Dendritic cell treated with granulocyte-macrophage colony-stimulating factor and Interleukin-4, amounts not matched to agents 40 ng/mL and 50 ng/mL, for 4 days (primary cell): ENCODE data around the gene PCGF3.
"Not testable (repeated sequence)": the region's sequence is repeated elsewhere in the genome, so short reads cannot be mapped to it uniquely, and the experiment has no call there.

Experiments used
- H3K27ac Mint-ChIP-seq: one replicate; pipeline ENCODE4 v1.8.0; 2022; ENCODE audit warnings: mild to moderate bottlenecking, mixed read lengths
- H3K27me3 Mint-ChIP-seq: one replicate; pipeline ENCODE4 v1.8.0; 2022; ENCODE audit warnings: mild to moderate bottlenecking, mixed read lengths
- H3K36me3 Mint-ChIP-seq: one replicate; pipeline ENCODE4 v1.8.0; 2022; ENCODE audit warnings: low read depth, mixed read lengths
- H3K4me1 Mint-ChIP-seq: one replicate; pipeline ENCODE4 v1.8.0; 2022; ENCODE audit warnings: low read depth, mixed read lengths
- H3K4me3 Mint-ChIP-seq: one replicate; pipeline ENCODE4 v1.8.0; 2022; ENCODE audit warnings: mild to moderate bottlenecking, moderate library complexity, mixed read lengths
- H3K9me3 Mint-ChIP-seq: one replicate; pipeline ENCODE4 v1.8.0; 2022; ENCODE audit warnings: mixed read lengths
- intact Hi-C: fragments of 100-400 bp; cut with micrococcal nuclease; formaldehyde crosslinking; loops from one replicate; pipeline ENCODE4 v1.15.0; 2022

The PCGF3 gene

GRCh38 chr4:699816-700580 is 5.6 kb upstream of the PCGF3 start:
- intact Hi-C loops, result no loop called here
- Mint-ChIP-seq H3K27me3 (peaks cover 17% of the 10 kb centered on the region), H3K4me3 (no peak overlapping the region), H3K36me3 (no peaks in the 10 kb centered on the region), H3K9me3 (no peaks in the 10 kb centered on the region), H3K4me1 (peaks cover 42% of the 10 kb centered on the region), H3K27ac (peak overlapping the region; percentile 68)

GRCh38 chr4:700587-701264 is 4.9 kb upstream of the PCGF3 start:
- H3K27ac Mint-ChIP-seq, result no peak overlapping the region
- H3K4me3 Mint-ChIP-seq, result no peak overlapping the region
- no peaks in the 10 kb centered on the region for H3K9me3 Mint-ChIP-seq
- peaks cover 5% of the 10 kb centered on the region for H3K36me3 Mint-ChIP-seq
- intact Hi-C loops, result no loop called here
- peaks cover 15% of the 10 kb centered on the region for H3K27me3 Mint-ChIP-seq
- peaks cover 46% of the 10 kb centered on the region for H3K4me1 Mint-ChIP-seq

GRCh38 chr4:702618-703048 is 3.0 kb upstream of the PCGF3 start:
- Mint-ChIP-seq H3K36me3 (peaks cover 5% of the 10 kb centered on the region), H3K4me1 (peaks cover 55% of the 10 kb centered on the region), H3K9me3 (no peaks in the 10 kb centered on the region), H3K27ac (peak overlapping the region; percentile 7), H3K4me3 (no peak overlapping the region), H3K27me3 (peaks cover 9% of the 10 kb centered on the region)
- intact Hi-C loops, result no loop called here

GRCh38 chr4:703336-704197 is 2.1 kb upstream of the PCGF3 start:
- Mint-ChIP-seq H3K36me3 (peaks cover 9% of the 10 kb centered on the region), H3K4me3 (peak overlapping the region; percentile 6), H3K27me3 (peaks cover 9% of the 10 kb centered on the region), H3K27ac (peak overlapping the region; percentile 97), H3K4me1 (peaks cover 60% of the 10 kb centered on the region), H3K9me3 (no peaks in the 10 kb centered on the region)
- intact Hi-C loops, result no loop called here

GRCh38 chr4:704198-704891 is 1.3 kb upstream of the PCGF3 start:
- intact Hi-C loops, result no loop called here
- H3K9me3 Mint-ChIP-seq, result no peaks in the 10 kb centered on the region
- H3K4me3 Mint-ChIP-seq, result peak overlapping the region; percentile 94
- H3K36me3 Mint-ChIP-seq, result peaks cover 16% of the 10 kb centered on the region
- peaks cover 60% of the 10 kb centered on the region for H3K4me1 Mint-ChIP-seq
- peaks cover 9% of the 10 kb centered on the region for H3K27me3 Mint-ChIP-seq
- H3K27ac Mint-ChIP-seq, result peak overlapping the region; percentile 97

GRCh38 chr4:704971-705277 is 708 bp upstream of the PCGF3 start:
- Mint-ChIP-seq H3K27me3 (peaks cover 9% of the 10 kb centered on the region), H3K9me3 (no peaks in the 10 kb centered on the region), H3K4me1 (peaks cover 60% of the 10 kb centered on the region), H3K27ac (peak overlapping the region; percentile 97), H3K4me3 (peak overlapping the region; percentile 94), H3K36me3 (peaks cover 18% of the 10 kb centered on the region)
- intact Hi-C loops, result loop anchor here (5.0 kb wide), 1 partner anchor 77 kb away; no protein-coding TSS in a partner anchor

- H3K4me3 Mint-ChIP-seq, result peak overlapping the region; percentile 94
- intact Hi-C loops, result loop anchor here (5.0 kb wide), 1 partner anchor 76 kb away; no protein-coding TSS in a partner anchor
- H3K4me1 Mint-ChIP-seq, result peaks cover 59% of the 10 kb centered on the region
- not testable (repeated sequence) for H3K9me3 Mint-ChIP-seq, H3K27me3 Mint-ChIP-seq
- H3K27ac Mint-ChIP-seq, result peak overlapping the region; percentile 97
- peaks cover 30% of the 10 kb centered on the region for H3K36me3 Mint-ChIP-seq
Measured at GRCh38 chr4:706083-706633, 526 bp downstream of the PCGF3 start.

GRCh38 chr4:706834-707598 is 1.4 kb downstream of the PCGF3 start:
- H3K27ac Mint-ChIP-seq, result peak overlapping the region; percentile 35
- peaks cover 9% of the 10 kb centered on the region for H3K27me3 Mint-ChIP-seq
- peaks cover 59% of the 10 kb centered on the region for H3K4me1 Mint-ChIP-seq
- intact Hi-C loops, result loop anchor here (5.0 kb wide), 1 partner anchor 75 kb away; no protein-coding TSS in a partner anchor
- H3K9me3 Mint-ChIP-seq, result no peaks in the 10 kb centered on the region
- peaks cover 33% of the 10 kb centered on the region for H3K36me3 Mint-ChIP-seq
- H3K4me3 Mint-ChIP-seq, result peak overlapping the region; percentile 49

- H3K27me3 Mint-ChIP-seq, result peaks cover 9% of the 10 kb centered on the region
- H3K4me3 Mint-ChIP-seq, result no peak overlapping the region
- H3K36me3 Mint-ChIP-seq, result peaks cover 39% of the 10 kb centered on the region
- no peak overlapping the region for H3K27ac Mint-ChIP-seq
- H3K4me1 Mint-ChIP-seq, result peaks cover 59% of the 10 kb centered on the region
- intact Hi-C loops, result loop anchor here (5.0 kb wide), 1 partner anchor 74 kb away; no protein-coding TSS in a partner anchor
- H3K9me3 Mint-ChIP-seq, result no peaks in the 10 kb centered on the region
Measured at GRCh38 chr4:707929-708630, 2.4 kb downstream of the PCGF3 start.

- intact Hi-C loops, result loop anchor here (5.0 kb wide), 1 partner anchor 74 kb away; no protein-coding TSS in a partner anchor
- Mint-ChIP-seq H3K27me3 (peaks cover 9% of the 10 kb centered on the region), H3K27ac (no peak overlapping the region), H3K4me1 (peaks cover 59% of the 10 kb centered on the region), H3K36me3 (peaks cover 43% of the 10 kb centered on the region), H3K9me3 (no peaks in the 10 kb centered on the region), H3K4me3 (no peak overlapping the region)
Measured at GRCh38 chr4:708631-708933, 3.0 kb downstream of the PCGF3 start.

- H3K27me3 Mint-ChIP-seq, result peaks cover 3% of the 10 kb centered on the region
- no peaks in the 10 kb centered on the region for H3K9me3 Mint-ChIP-seq
- no peak overlapping the region for H3K4me3 Mint-ChIP-seq
- peak overlapping the region; percentile 32 for H3K27ac Mint-ChIP-seq
- peaks cover 49% of the 10 kb centered on the region for H3K36me3 Mint-ChIP-seq
- intact Hi-C loops, result loop anchor here (5.0 kb wide), 1 partner anchor 73 kb away; no protein-coding TSS in a partner anchor
- H3K4me1 Mint-ChIP-seq, result peaks cover 55% of the 10 kb centered on the region
Measured at GRCh38 chr4:709348-709747, 3.7 kb downstream of the PCGF3 start.

GRCh38 chr4:710116-710515 is 4.5 kb downstream of the PCGF3 start:
- no peaks in the 10 kb centered on the region for H3K27me3 Mint-ChIP-seq
- no peaks in the 10 kb centered on the region for H3K9me3 Mint-ChIP-seq
- H3K36me3 Mint-ChIP-seq, result peaks cover 56% of the 10 kb centered on the region
- no peak overlapping the region for H3K4me3 Mint-ChIP-seq
- H3K27ac Mint-ChIP-seq, result peak overlapping the region; percentile 32
- H3K4me1 Mint-ChIP-seq, result peaks cover 51% of the 10 kb centered on the region
- intact Hi-C loops, result no loop called here
